Measurements from ENCODE around the gene CYB5R3.

GRCh38 chr22:42595434-42595833 lies 53.8 kb downstream of the CYB5R3 start:
- no peak for TF ChIP-seq SUZ12 (IDR thresholded peaks at IDR 0.05; ENCODE audit: extremely low read depth, insufficient read depth, insufficient read length)
- no peak for TF ChIP-seq YY1 (IDR thresholded peaks at IDR 0.05; ENCODE audit: insufficient read depth, insufficient read length)

Data from NT2/D1 (cell line).